Activated CD8-positive, alpha-beta T cell treated with anti-CD3 and anti-CD28 coated beads for 36 hours (primary cell): ENCODE data around the gene APRT. TPM values are rescaled to one million over a fixed set of nuclear protein-coding genes. Genes with fewer than 3 reads are reported as not detected.

Experiments
- ATAC-seq: fragments of 200-7000 bp; cut with Tn5 transposase; one replicate; pipeline ENCODE4 v1.10.0; 2021; ENCODE audit warnings: mild to moderate bottlenecking, moderate library complexity
- CTCF ChIA-PET: fragments of 350-600 bp; sonication (Branson Sonifier 250); formaldehyde crosslinking; loops from one replicate; lab custom pipeline; 2021; ENCODE audit warnings: antibody characterized with exemption; lab: Charles Lee
- POLR2A ChIA-PET: fragments of 350-600 bp; sonication (Branson Sonifier 250); formaldehyde crosslinking; loops from one replicate; lab custom pipeline; 2021; ENCODE audit warnings: antibody characterized with exemption; lab: Charles Lee
- DNase-seq: peaks from one replicate; pipeline ENCODE4 v3.0.0-alpha.2; 2020
- H3K27ac Mint-ChIP-seq: one replicate; pipeline ENCODE4 v1.8.0; 2021; ENCODE audit warnings: mild to moderate bottlenecking, mixed read lengths
- H3K27me3 Mint-ChIP-seq: one replicate; pipeline ENCODE4 v1.8.0; 2021; ENCODE audit warnings: mixed read lengths
- H3K36me3 Mint-ChIP-seq: one replicate; pipeline ENCODE4 v1.8.0; 2021; ENCODE audit warnings: low read depth, mixed read lengths
- H3K4me1 Mint-ChIP-seq: one replicate; pipeline ENCODE4 v1.8.0; 2021; ENCODE audit warnings: low read depth, mixed read lengths
- H3K4me3 Mint-ChIP-seq: one replicate; pipeline ENCODE4 v1.8.0; 2021; ENCODE audit warnings: mild to moderate bottlenecking, moderate library complexity, mixed read lengths
- H3K9me3 Mint-ChIP-seq: one replicate; pipeline ENCODE4 v1.8.0; 2021; ENCODE audit warnings: mixed read lengths
- CTCF ChIP-seq: fragments of 200-600 bp; IDR thresholded peaks from one replicate; pipeline ENCODE4 v1.8.0; 2022; ENCODE audit warnings: antibody characterized with exemption, mild to moderate bottlenecking
- intact Hi-C: fragments of 100-400 bp; cut with micrococcal nuclease; formaldehyde crosslinking; loops from one replicate; pipeline ENCODE4 v1.10.0; 2022
- total RNA-seq, 2 experiments: library from RNA; stranded (reverse); gene quantifications; one replicate each; pipeline ENCODE4 v1.2.3, GENCODE V29; 2021

The APRT gene
- total RNA-seq, 2 experiments from 2014 or later: 236 to 240 TPM

GRCh38 chr16:88787579-88788314 is 24.0 kb downstream of the APRT start:
- no peak overlapping the region for H3K4me3 Mint-ChIP-seq
- no peaks in the 10 kb centered on the region for H3K27me3 Mint-ChIP-seq
- peaks cover 39% of the 10 kb centered on the region for H3K4me1 Mint-ChIP-seq
- ChIA-PET POLR2A (interaction anchor here (0.9 to 2.0 kb wide), 2 partner anchors 9 to 14 kb away, joined by 4 to 6 read pairs; no protein-coding TSS in a partner anchor), CTCF (interaction anchor here (1.7 to 2.1 kb wide), 2 partner anchors 9 to 51 kb away, joined by 6 to 10 read pairs; no protein-coding TSS in a partner anchor)
- peaks cover 2% of the 10 kb centered on the region for H3K36me3 Mint-ChIP-seq
- no peak for DNase-seq
- ATAC-seq: no peak
- TF ChIP-seq CTCF: no peak
- no peak overlapping the region for H3K27ac Mint-ChIP-seq
- no peaks in the 10 kb centered on the region for H3K9me3 Mint-ChIP-seq
- intact Hi-C loops: no loop called here

- no peaks in the 10 kb centered on the region for H3K27me3 Mint-ChIP-seq
- ATAC-seq (peak; percentile 3), DNase-seq (peak; percentile 72)
- no peaks in the 10 kb centered on the region for H3K9me3 Mint-ChIP-seq
- peak; percentile 90 for TF ChIP-seq CTCF
- H3K36me3 Mint-ChIP-seq: no peaks in the 10 kb centered on the region
- peak within 1 kb of the TSS; percentile 83 for H3K27ac Mint-ChIP-seq
- ChIA-PET CTCF (interaction anchor here (1.1 to 6.5 kb wide), 2 partner anchors 42 to 49 kb away, joined by 4 to 37 read pairs; no protein-coding TSS in a partner anchor), POLR2A (interaction anchor here (0.9 to 6.7 kb wide), 2 partner anchors 18 to 25 kb away, joined by 4 to 81 read pairs; partner anchors contain the start of gene APRT)
- intact Hi-C loops: no loop called here
- peak within 1 kb of the TSS; percentile 68 for H3K4me3 Mint-ChIP-seq
- peaks cover 42% of the 10 kb centered on the region for H3K4me1 Mint-ChIP-seq
Measured at GRCh38 chr16:88785106-88785924, 26.4 kb downstream of the APRT start, which contains the start of gene PIEZO1. Gene PIEZO1 (minus strand): TSS chr16:88785220. CDS start chr16:88784964, 256 bp downstream.

- ATAC-seq (peak; percentile 1), DNase-seq (no peak)
- H3K36me3 Mint-ChIP-seq: no peaks in the 10 kb centered on the region
- H3K9me3 Mint-ChIP-seq: no peaks in the 10 kb centered on the region
- ChIA-PET POLR2A (interaction anchor here (1.0 to 6.7 kb wide), 4 partner anchors 14 to 155 kb away, joined by 3 to 81 read pairs (median 46); partner anchors contain the start of genes APRT and CDT1), CTCF (interaction anchor here (0.8 to 6.5 kb wide), 4 partner anchors 9 to 83 kb away, joined by 3 to 37 read pairs (median 4); no protein-coding TSS in a partner anchor)
- peaks cover 42% of the 10 kb centered on the region for H3K4me1 Mint-ChIP-seq
- no peak for TF ChIP-seq CTCF
- intact Hi-C loops: loop anchor here (5.0 kb wide), 1 partner anchor 42 kb away; no protein-coding TSS in a partner anchor
- no peak overlapping the region for H3K27ac Mint-ChIP-seq
- no peaks in the 10 kb centered on the region for H3K27me3 Mint-ChIP-seq
- no peak overlapping the region for H3K4me3 Mint-ChIP-seq
Measured at GRCh38 chr16:88784856-88785105, 26.9 kb downstream of the APRT start.

GRCh38 chr16:88784074-88784855 is 27.5 kb downstream of the APRT start:
- Mint-ChIP-seq H3K9me3 (no peaks in the 10 kb centered on the region), H3K27ac (peak overlapping the region; percentile 83), H3K36me3 (no peaks in the 10 kb centered on the region), H3K27me3 (no peaks in the 10 kb centered on the region), H3K4me3 (peak overlapping the region; percentile 68), H3K4me1 (peaks cover 42% of the 10 kb centered on the region)
- ATAC-seq: no peak
- intact Hi-C loops: loop anchor here (5.0 kb wide), 1 partner anchor 42 kb away; no protein-coding TSS in a partner anchor
- peak; percentile 61 for TF ChIP-seq CTCF
- ChIA-PET POLR2A (interaction anchor here (1.0 to 6.7 kb wide), 6 partner anchors 15 to 155 kb away, joined by 3 to 81 read pairs (median 24); partner anchors contain the start of genes APRT and CDT1), CTCF (interaction anchor here (0.8 to 6.5 kb wide), 5 partner anchors 8 to 82 kb away, joined by 3 to 37 read pairs (median 4); no protein-coding TSS in a partner anchor)
- peak; percentile 63 for DNase-seq
